Skin epidermis (tissue), 12 donors: ENCODE data around the gene SCIN.

Experiments
- H3K27ac ChIP-seq, 21 experiments: fragments of 200-600 bp; sonication (generic) in 11 of 21; one replicate each; pipeline ENCODE4 v1.5.0; 2020; ENCODE audit warnings: mild to moderate bottlenecking in 3 of 21, inconsistent platforms in 2 of 21, moderate library complexity in 2 of 21
- H3K4me3 ChIP-seq, 7 experiments: fragments of 200-600 bp; sonication (generic) in 2 of 7; one replicate each; pipeline ENCODE4 v1.5.0; 2020; ENCODE audit warnings: inconsistent platforms in 2 of 7, mild to moderate bottlenecking in 2 of 7, moderate library complexity in 1 of 7

Gene SCIN

DNA sequence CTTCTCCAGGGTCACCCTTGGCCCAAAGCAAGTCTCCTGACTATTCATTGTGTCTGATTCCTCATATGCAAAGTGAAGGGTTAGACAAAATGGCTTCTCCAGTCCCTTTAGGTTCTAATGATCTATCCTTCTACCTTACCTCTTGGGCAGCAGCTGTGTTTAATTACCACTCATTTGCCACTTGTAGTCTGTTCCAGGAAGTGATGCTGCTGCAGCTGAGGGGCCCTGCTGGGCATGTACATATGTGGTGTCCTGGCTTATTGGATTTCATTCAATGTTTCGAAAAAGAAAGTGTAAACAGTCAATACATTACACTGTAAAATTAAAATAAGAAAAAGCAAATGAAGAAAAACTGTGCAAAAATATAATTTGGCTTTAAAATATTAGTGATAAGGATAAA is 36.6 kb downstream of the SCIN start:
- Histone ChIP-seq H3K27ac (no peak overlapping the region), H3K4me3 (no peak overlapping the region)

DNA sequence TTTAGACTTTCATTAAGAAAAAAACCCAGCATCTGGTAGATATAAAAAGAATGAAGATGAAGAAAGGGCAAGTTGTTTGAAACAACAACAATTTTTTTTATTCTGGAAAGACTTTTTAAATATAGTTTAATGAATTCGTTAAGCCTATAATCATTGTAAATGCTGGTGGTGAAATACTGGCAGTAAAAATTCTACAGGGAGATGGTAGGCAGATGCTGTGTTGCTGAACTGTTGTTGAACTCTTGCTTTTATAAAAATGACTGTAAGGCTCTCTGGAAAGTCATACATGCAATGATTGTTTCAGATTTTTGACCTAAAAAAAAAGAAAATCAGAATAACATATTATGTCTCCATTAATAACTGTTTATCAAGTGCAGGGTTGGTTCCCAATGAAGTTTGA is 39.0 kb downstream of the SCIN start:
- H3K4me3 ChIP-seq: no peak overlapping the region
- H3K27ac ChIP-seq: no peak overlapping the region

DNA sequence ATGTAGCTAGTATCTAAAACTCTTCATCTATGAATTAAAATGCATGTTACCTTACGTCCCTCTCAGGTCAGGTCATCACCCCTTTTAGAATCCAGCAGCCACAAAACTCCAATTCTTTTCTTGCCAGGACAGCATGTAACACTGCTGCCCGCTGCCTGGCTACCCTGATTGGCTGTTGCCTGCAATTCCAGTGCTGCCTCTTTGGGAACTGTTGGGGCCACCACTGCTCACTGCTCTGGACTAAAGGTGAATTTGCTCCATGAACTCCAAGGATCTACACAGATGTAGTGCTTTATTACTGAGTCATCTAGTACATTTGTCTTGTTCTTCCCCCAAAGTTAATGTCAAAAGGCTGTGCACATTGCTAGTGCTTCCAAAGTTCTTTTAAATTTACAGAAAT is 40.4 kb downstream of the SCIN start:
- Histone ChIP-seq H3K4me3 (no peak overlapping the region), H3K27ac (no peak overlapping the region)

DNA sequence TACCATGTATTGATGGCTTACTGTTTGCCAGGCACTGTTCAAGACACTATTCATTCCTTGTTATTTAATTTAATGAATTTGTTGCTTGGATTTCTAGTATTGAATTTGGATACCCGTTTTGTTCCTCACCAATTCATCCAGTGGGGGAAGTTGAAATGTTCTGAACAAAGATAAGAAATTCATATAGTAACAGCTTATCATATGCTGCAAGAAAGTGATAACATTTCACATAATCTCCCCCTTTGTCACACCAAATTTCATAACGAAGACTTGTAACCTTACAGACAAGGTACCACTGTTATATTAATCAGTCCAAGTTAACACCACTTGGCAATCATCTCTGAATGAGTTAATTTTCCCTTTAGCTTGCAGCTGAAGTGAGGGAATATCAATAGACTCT is 42.1 kb downstream of the SCIN start:
- Histone ChIP-seq H3K27ac (no peak overlapping the region), H3K4me3 (no peak overlapping the region)

DNA sequence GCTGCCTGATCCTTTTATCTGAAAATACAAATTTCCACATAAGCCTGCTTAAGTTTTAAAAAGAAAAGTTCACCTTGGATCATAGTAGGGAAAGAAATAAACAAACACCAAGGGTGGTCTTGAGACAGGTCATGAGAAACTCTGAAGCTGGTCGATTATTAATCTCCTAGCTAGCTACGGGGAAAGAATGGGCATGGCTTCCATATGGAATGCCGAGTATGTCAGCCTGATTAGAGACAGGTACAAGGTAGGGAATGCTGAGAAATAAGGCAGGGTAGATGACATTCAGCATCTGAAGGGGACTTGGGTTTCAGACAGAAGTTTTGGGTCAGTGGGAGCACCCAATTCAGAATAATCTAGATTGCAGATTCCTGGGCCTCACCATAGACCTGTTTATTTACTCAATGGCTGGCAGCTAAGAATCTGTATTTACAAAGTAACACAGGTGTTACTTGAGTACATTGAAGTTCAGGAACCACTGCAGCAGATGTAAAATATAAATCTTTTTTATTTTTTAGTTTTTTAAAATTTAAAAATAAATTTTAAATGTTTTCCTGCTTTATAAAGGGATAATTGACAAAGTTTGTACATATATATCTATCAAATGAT is 49.0 kb downstream of the SCIN start:
- H3K27ac ChIP-seq: no peak overlapping the region
- H3K4me3 ChIP-seq: no peak overlapping the region

DNA sequence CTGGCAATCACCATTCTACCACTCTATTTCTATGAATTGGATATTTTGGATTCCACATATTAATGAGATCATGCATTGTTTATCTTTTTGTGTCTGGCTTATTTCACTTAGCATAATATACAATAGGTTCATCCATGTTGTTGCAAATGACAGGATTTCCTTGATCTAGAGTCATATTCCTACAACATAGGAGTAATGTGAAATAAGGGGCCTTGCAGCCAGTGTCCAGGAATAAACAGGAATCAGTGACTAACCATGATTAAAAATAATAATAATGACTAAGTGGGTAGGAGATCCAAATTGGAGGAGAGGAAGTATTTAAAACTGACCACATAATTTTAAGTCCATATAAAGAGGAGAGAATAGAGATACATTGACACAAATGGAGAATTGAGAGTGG is 49.9 kb downstream of the SCIN start:
- H3K27ac ChIP-seq: no peak overlapping the region
- H3K4me3 ChIP-seq: no peak overlapping the region

DNA sequence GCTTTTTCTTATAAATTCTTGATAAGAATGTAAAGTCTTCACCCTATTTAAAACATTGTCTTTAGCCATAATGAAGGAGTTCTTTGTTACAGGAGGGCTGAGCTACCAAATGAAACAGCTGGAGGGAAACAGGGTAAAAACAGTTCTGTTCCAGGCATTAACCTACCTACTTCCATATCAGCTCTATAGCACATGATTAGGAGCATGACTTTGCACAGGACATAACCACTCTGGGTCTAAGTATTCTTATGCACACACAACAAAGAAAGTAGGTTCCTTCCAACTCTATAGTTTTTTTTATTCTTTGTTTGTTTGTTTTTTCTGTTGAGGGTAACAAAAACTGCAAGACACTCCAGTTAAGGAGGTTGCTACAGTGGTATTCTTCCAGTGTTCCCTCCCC is 52.7 kb downstream of the SCIN start:
- no peak overlapping the region for H3K4me3 ChIP-seq

DNA sequence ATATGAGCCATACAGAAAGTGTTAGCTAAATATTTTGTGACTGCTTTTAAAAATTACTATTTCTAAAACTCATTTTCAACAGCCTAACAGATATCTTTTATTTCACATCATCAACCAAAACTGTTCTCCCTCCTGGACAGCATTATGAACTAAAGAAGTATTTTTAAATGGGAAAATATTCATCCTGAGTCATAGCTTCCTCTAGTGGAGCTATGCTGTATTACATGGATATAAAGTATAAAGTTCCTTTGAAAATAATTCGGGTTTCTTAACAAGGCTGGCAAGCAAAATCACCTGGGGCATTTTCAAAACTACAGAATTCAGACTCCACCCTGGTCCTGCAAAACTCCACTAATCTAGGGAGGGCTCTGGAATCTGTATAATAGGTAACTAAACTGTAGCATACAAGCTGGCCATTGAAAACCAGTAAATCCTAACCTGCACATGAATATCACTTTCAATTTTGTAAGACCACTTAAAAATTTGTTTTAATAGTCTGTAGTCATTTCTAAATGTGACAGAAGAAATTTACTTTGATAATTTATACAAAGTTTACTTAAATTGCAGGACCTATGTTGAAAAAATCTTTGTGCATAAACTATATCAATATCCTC is 53.5 kb downstream of the SCIN start:
- no peak overlapping the region for H3K27ac ChIP-seq
- H3K4me3 ChIP-seq: no peak overlapping the region

More for the DNA sequence above, 52.7 kb downstream of the SCIN start:
- H3K27ac ChIP-seq: no peak overlapping the region

DNA sequence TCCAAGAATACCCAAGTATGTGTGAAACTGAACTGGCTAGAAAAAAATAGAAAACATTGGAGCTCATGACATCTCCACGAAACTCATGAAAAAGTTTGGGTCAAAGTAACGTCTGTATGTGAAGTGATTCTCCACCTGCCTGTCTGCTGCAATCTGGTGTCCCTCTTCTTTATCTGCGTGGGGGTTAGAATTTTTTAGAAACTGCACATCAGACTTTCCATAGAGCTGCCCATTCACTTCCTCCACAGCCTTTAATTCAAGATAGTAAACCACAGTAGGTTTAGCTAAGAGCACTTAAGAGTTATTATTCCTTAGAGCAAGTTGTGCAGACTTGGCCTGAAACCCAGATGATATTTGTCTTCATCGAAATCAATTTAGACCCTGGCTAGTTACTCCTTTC is 55.3 kb downstream of the SCIN start:
- Histone ChIP-seq H3K27ac (no peak overlapping the region), H3K4me3 (no peak overlapping the region)

DNA sequence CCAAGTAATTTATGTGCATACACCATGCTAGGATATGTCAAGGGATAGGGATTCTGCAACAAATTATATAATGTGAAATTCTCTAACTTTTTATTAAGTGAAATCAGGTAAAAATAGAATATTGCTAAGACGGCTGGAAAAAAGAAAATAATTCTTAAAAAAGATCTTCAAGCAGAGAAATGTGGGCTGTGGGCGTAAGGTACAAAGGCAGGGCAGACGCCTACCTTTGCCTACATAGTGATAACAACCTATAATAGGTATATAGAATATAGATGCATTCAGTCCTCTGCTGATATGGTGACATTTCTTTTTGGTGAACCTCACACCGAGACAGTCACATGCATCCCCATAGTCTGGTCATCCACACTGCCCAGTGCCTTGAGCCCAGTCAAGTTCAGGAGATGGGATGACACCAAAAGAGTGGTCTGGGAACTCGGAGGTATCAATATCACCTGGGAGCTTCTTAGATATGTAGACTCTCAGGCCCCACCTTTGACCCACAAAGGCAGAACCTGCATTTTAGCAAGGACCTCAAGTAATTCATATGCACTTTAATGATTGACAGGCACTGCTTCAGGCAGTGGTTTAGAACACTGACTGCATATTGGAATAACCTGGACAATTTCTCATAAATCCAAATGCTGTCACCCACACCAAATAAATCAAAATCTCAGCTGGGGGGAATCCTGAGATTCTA is 59.4 kb downstream of the SCIN start:
- H3K4me3 ChIP-seq: no peak overlapping the region
- no peak overlapping the region for H3K27ac ChIP-seq

DNA sequence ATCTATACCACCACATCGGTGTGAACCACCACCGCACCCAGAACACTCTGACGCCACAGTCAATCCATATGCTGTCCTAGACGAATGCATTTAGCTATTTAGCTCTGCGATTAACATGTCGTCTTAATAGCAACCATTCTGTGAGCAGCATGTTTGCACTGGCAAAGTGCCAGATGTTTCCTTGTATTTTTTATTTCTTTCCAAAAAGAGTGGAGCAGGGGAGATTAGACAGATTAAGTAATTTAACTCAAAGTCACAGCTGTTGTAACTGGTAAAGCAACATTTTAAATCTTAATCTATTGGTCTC is 59.9 kb downstream of the SCIN start:
- H3K4me3 ChIP-seq: no peak overlapping the region
- H3K27ac ChIP-seq: no peak overlapping the region

DNA sequence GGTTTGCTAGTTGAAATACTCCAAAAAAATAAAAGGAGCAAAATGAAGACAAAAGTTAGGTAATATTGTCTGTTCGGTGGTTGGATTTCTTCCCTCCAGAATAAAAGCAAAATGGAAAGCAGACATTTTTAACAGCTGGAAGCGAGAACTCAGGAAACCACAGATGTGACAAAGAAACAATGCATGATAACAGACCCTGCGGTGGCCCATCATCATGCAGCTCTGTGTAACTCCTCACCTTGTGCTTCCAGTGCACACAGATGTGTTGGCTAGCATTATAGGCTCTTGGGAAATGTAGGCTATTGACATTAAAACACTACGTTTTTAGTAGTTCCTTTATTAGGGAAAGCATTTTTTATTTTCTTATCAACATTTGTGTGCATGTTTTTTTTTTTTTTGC is 63.1 kb downstream of the SCIN start:
- Histone ChIP-seq H3K4me3 (no peak overlapping the region), H3K27ac (no peak overlapping the region)

DNA sequence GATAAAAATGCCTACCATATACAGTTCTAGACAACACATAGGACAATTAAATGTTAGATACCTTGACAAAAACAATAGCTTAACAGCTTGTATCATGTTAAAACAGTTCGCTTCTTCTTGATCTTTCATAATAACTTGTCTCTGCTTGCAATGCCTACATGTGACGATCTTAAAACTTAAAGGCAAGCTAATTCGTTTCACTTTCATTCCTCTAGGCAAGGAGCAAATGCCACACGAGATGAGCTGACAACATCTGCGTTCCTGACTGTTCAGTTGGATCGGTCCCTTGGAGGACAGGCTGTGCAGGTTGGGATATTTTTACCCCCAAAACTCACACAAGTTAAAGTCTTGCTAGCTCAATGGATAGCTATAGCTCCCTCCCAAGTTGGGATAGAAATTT is 65.3 kb downstream of the SCIN start:
- Histone ChIP-seq H3K27ac (peak overlapping the region in 1 of 21 experiments; percentile 13), H3K4me3 (peak overlapping the region in 3 of 7 experiments; percentile 2 to 11 (median 5))

DNA sequence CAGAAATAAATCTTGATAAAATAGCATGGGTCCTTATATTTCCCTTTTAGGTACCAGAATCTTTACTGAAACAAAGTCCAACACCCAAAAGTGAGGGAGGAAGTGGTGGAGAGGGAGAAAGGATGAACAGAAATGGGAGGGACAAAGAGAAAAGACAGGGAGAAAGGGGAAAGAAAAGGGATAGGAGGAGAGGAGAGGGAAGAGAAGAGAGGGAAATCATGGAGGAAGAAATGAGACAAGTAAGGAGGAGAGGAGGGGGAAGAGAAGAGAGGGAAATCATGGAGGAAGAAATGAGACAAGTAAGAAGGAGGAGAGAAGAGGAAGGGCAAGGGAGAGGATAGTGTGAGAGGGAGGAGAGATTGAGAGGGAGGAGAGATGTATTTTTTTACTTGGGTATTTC is 66.8 kb downstream of the SCIN start:
- Histone ChIP-seq H3K27ac (no peak overlapping the region), H3K4me3 (no peak overlapping the region)

DNA sequence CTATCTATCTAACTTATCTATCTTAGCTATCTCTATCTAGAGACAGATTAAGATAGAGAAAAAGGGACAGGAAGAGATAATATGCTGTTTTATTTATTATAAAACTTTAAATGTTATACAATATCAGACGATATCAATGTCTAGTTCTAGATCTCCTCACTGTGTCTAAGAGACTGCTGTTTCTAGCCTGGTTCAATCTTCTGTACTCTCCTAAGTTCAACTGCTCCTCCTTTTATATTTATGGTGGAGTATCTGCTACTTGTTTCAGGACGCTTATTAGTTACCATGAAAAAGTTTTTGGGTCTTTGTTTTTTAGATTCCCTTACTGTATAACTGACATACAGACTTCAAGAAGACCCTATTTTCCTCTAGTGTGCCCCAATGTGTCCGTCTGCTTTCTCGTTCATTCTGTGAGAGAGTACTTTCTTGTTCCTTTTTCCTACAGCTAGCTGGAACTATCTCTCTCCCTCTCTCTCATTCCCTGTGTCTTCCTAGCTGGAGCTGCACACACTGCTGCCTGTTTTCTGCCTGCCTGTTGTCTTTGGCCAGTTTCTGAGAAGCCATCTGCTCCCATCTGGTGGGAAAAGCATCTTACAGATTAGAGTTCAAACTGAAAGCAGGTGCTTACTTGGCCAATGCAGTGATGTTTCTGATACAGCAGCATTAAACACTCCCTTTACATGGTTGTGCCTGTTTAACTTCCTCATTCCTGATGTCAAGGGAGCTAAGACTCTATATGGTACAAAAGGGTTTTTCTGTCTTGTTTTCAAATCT is 67.5 kb downstream of the SCIN start:
- no peak overlapping the region for H3K4me3 ChIP-seq

DNA sequence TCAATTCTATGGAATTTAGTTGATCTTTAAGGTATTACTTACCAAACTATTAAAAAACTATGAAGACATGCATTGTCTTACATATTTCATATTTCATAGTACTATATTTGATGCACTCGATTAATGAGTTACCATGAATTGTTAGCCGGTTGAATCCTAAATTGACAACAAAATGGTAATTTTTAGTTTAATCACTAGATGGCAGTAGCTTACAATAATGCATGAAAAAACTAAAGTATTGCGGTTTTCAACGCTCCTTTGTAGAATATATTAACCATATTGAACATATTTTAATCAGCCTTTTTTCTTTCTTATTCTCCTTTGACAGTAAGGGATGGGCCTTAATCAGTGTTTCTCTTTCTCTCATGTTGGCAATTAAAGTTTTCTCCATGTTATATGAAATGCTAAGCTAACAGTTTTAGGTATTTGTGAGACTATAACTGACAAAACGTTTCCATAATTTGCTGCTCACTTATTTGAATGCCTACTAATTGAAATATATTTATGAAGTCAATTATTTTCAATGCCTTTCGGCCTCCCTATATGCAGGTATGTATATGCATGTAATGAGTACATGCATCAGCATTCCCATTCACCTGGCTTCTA is 68.4 kb downstream of the SCIN start:
- Histone ChIP-seq H3K27ac (no peak overlapping the region), H3K4me3 (no peak overlapping the region)

More for the DNA sequence above, 67.5 kb downstream of the SCIN start:
- peak overlapping the region in 1 of 21 experiments; percentile 13 for H3K27ac ChIP-seq

DNA sequence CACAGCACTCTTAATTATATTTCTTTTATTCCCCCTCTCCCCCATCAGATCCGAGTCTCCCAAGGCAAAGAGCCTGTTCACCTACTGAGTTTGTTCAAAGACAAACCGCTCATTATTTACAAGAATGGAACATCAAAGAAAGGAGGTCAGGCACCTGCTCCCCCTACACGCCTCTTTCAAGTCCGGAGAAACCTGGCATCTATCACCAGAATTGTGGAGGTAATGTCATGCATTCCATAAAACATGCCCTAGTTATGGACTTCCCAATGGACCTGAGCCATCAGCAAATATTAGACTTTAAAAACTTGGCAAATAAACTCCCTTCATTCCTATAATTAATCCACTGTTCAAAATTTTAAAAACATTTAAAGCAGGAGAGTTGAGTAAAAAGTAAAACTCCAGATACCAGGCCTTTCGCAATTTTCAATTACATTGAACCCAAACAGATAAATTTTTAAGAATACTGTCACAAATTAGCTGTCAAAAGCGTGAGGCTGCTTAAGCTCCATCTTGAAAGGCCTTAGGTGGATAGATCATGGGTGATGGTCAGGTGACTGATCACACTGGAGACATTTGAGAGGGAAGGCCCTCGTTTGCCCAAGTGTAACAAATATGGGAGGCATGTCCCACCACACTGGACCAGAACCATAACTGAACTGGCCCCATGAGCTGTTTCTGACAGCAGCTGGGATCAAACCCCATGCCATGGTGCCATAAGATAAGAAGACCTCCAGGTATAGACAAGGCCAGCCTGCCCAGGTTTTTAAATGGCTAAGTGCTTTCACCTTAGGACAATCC is 70.0 kb downstream of the SCIN start:
- Histone ChIP-seq H3K4me3 (no peak overlapping the region), H3K27ac (no peak overlapping the region)

DNA sequence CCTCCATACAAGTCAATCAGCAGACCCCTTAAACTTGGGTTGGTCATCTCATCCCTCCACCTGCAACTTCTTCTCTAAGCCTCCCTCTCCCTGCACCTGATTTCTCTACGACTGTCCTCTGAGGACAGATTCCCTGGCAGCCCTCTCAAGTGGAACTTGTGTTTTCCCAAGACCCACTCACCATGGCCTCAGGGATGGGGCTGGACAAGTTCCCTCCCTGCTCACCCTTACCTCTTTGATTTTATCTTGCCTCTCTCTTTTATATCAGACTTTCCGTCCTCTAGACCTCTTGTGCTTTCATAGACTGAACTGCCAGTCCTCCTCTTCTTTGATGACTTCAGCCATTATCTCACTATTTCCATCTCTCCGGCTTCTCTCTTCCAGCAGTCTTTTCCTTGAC is 70.7 kb downstream of the SCIN start:
- Histone ChIP-seq H3K27ac (no peak overlapping the region), H3K4me3 (no peak overlapping the region)

DNA sequence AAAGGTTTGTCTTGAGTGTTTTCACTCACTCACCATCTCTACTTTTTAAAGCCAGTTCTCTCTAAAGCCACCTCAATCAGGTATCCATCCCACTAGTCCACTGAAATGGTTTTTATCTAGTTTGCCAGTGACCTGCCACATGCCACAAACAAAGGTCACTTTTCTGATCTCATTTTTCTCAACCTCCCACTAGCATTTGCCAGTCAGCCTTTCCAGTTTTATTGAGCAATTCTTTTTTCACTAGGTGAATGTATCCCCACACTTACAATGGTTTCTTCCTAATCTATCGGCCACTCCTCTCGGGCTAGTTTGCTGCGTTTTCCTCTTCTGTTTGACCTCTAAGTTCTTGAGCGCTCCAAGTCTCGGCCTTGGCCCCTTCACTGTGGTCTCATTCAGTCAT is 72.0 kb downstream of the SCIN start:
- Histone ChIP-seq H3K4me3 (no peak overlapping the region), H3K27ac (no peak overlapping the region)
